ENCODE data around the gene TSHZ1.
"Not testable (repeated sequence)": the region's sequence is repeated elsewhere in the genome, so short reads cannot be mapped to it uniquely, and the experiment has no call there.

Gene TSHZ1

DNA sequence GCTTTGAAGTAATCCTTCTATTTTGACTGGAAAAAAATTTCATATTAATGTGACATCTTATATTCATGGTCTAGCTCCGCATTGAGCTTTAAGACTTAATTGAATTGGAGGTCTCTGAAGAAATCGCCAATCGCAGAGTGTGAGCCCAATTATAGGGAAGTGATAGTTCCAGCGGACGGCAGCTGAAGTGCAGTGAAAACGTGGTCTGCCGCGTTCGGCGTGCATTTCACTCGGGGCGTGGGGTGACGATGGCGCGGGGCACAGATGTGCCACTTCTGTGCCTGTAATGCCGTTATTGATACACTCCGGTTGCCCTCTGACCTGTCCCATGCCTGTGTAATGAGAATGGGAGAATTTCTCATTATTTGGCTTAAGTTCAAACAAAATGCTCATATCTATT, 106.7 kb downstream of the TSHZ1 start:
- FAIRE-seq, result no peak

DNA sequence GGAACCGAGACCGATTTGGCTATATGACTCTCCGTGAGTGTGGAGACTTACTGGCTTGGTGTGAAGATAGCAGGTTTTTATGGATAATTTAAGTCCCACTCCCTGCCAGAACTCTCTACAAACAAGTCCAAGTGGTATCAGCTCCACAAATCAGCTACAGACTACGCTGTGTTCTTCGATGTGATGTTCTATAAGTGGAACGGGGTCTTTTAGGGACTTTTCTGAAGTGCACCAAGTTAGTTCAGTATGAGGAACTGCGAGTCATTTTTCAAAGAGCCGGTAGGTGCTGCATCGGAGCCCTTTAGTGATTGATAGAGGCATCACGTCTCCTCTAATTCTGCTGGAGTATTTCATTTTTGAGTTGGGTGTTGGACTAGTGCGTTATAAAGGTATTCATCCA, 107.1 kb downstream of the TSHZ1 start:
- FAIRE-seq, result no peak

DNA sequence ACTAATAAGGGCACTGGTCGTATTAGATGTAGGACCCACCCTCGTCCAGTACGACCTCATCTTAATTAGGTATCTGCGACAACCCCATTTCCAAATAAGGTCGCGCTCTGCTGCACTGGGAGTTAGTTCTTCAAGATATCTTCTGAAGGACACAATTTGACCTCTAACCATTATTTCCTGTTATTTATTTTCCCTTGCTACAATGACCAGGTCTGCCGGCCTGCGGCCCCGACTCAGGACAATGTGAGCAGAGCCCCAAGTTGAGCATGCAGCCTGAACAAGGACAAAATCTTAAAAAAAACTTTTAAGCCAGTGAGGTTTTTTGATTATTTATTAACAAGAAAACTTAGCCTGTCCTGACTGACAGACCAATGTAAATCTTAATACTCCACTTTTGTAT, 109.3 kb downstream of the TSHZ1 start:
- FAIRE-seq, result no peak

DNA sequence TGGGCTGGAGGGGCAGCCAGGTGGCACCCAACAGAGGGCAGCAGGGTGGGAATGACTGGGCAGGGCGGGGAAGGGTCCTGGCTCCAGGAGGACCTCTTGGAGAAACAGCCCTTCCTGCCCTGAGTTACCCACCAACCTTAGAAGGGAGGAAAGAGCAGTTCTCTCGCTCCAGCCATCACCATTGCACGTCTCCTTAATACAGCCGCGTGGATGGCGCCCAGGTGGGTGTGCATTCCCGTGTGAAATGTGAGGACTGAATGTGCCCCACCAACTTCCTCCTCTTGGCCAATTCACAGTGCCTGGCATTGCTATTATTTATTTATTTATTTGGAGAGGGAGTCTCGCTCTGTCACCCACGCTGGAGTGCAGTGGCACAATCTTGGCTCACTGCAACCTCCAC, 109.9 kb downstream of the TSHZ1 start:
- FAIRE-seq, result no peak

DNA sequence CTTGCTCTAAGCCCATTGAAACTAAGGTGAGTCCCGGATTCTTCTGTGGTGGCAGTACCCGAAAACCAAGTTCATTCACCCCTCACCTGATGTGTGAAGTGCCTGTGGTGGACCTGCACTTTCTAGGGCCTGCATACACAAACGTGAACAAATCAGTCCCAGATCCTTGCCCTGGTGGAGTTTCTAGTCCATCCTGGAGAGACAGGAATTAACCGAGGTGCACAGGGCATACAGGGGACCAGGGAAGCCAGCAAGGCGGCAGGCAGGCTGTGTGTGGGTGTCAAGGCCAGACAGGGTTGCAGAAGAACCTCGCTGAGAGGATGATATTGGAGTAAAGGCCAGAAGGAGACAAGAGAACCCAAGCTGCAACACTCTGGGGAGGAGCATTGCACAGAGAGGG, 110.8 kb downstream of the TSHZ1 start:
- no peak for FAIRE-seq

DNA sequence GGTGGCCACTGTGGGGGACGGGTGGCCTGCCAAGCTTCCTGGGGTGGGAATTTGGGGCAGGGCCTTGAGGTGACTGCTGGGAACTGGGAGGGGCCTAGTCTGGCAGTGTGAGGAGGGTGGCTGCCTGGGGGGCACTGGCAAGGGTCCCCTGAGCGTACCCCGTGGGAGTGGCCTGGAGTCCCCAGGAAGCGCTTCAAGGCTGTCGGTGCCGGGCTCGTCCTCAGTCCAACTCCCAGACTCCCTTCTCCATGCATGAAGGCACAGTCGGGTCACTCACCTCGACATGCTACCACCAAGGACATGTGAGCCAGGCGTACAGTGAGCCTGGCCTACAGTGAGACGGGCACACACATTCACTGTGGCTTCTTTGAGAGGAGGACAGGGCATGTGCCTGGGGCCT, 111.6 kb downstream of the TSHZ1 start:
- no peak for FAIRE-seq

DNA sequence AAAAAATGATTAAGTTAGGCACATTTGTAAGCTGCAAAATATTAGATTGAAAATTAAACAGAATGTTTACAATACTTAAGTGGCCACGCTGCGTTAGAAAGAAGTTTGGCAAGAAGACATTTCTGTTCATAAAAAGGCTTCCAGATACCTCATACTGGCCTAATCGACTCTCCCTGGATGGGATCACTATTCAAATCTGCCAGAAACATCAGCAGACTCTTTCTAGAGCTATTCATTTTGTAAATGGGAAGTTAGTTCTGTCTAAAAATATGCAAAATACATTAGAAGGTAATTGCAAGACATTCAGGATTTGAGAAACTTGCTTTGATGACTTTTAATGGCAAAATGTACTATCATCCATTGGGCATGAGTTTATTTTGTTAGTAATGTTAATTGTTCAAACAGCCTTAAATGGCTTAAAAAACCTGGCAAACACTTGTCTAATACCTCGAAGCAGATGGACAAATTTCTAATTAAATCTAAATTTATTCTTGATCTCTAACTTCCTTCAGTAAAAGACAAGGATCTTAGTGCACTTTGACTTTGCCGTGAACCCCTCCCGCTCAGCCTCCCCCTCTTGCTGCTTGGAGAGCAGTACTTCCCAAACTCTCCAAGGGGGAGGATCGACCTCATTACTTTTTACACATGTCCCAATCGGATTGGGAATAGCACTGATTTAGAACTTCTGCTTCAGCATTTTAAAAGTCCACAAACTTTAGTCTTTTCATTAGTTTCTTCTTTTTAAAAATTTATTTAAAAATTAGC, 113.4 kb downstream of the TSHZ1 start:
- no peak for FAIRE-seq

DNA sequence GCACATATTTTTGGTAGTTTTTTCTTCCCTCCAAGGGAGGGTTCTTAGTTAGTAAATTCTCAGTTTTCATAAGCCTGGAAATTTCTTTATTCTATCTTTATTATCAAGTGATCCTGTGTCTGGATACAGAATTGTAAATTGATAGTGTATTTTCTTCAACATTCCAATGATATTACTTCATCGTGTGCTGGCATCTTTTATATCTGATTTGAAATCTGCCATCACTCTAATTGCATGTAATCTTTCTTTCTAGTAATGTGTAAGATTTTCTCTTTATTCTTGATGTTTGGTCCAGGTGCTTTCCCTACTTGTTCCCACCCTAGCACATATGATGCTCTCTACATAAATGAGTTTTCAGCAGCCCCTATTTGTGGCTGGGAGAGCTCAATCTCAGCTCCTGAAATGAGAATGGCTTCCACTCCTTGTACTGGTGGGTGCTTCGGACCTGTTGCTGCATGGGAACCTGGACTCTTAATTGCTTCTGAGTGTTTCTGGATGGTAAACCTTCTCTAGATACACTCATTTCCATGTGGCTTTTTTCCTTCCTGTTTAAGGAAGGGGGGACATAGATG, 114.2 kb downstream of the TSHZ1 start:
- FAIRE-seq, result no peak

DNA sequence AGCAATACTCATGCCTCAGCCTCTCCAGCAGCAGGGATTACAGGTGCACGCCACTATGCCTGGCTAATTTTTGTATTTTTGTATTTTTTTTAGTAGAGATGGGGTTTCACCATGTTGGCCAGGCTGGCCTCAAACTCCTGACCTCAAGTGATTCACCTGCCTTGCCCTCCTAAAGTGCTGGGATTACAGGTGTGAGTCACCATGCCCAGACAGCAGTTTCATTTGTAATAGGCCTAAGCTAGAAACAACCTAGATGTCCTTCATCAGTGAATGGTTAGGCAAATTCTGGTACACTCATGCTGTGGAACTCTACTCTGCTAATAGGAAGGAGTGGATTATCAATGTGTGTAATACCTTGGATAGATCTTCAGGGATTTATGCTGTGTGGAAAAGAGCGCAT, 119.2 kb downstream of the TSHZ1 start:
- not testable (repeated sequence) for FAIRE-seq

DNA sequence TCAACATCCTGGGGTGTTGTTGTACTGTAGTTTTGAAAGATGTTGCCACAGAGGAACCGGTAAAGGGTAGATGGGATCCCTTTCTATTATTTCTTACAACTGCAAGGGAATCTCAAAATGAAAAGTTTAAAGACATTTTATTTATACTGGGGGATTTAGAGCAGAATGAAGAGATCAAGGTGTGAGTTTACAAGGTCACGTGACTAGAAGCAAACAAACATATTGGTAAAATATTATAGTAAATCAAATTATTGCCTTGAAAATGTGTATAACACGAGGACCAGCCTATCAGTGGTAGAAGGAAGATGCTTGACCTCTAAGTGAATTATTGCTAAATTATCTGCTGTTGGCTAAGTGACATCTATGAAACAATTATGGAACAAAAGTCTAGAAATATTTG, 119.7 kb downstream of the TSHZ1 start:
- FAIRE-seq, result no peak

DNA sequence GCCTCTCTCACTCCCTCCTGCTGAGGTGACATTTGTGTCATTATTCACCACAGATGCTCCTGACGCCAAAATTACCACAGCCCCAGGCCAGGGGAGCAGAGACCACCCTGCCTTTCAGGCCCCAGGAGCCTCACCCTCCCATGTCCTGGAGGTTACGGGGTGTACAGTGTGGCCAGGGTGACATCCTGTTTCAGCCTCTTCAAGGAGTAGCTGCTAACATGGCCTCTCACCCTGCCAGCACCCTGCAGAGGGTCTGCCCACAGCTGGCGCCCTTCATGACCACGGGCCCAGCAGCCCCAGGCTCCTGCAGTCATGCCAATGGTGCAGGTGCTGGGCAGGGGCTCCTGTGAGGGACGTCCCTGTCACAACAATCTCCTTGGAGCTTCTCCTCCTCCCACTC, 124.3 kb downstream of the TSHZ1 start:
- FAIRE-seq, result no peak

DNA sequence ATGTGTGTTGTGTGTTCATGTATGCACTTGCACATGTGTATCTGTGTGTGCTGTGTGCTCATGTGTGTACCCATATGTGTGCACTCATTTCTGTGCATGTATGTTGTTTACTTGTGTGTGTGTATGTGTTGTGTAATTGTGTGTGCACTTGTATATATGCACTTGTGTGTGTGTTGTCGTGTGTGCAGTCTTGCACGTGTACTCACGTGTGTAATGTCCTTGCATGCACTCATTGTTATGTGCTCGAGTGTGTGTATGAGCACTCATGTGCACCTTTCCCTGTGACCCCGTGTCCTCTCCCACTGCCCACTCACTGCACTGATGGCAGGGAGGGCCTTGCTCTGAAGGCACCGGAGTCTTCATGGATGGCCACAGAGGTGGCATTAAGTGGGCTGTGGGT, 124.9 kb downstream of the TSHZ1 start:
- FAIRE-seq, result no peak

DNA sequence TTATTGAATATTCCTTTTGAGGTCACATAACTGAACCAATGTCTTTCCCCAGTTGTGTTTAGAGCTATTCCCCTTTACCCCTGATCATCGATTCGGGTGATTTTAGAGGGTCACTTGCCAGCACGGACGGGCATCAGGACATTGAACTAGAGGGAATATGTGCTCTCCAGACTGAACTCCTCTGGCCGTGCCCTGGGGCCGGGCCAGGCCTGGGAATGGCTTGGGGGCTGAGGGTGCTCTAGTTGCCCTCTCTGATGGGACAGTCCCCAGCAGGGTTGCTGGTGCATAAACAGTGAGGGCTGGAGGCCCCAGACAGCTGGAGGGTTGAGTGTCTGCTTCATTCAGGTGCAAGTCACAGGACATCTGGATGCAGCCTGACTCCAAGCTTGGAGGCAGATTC, 126.2 kb downstream of the TSHZ1 start:
- no peak for FAIRE-seq

DNA sequence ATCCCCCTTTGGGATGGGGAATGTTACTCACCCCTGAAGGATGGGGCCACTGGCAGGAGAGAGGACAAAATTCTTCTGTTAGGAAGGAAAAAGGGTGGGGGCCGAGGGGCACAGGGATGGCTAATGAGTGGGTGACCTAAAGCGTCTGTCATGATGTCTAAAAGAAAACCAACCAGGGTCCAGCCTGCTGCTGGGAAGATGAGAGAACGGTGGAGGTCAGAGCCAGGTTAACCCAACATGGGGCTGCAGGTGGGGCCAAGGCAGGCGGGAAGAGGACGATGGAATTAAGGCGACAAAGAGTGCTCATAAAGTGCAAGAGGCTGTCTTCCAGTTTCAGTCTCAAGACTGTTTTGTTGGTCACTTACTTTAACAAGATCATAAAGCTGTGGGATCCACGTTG, 126.8 kb downstream of the TSHZ1 start:
- no peak for FAIRE-seq

DNA sequence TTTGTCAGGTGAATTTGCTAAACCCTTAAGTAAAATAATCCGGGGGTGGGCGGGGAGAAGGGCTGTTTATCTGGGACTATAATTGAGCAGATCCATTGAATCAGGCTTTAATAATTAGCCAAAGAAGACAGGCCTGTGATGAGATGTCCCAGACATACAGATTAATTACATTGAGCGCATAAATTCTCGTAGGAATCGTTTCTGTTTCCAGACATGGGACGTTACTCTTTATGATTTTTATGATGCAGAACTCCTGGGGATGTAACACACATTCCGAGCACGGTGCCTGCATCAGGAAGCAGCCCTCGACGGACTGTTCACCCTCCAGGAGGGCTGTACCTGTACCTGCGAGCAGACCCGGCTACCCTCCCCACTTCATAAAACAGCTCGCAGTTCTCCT, 128.0 kb downstream of the TSHZ1 start:
- FAIRE-seq, result no peak

Data from islet of Langerhans (tissue), 1 donor.